ENCODE data around the gene STK40.

STK40 gene

GRCh38 chr1:36307601-36308330 lies 78.0 kb downstream of the STK40 start:
- DNase-seq = no peak

GRCh38 chr1:36306902-36307456 lies 78.7 kb downstream of the STK40 start:
- peak; percentile 91 to 96 for DNase-seq

DNA sequence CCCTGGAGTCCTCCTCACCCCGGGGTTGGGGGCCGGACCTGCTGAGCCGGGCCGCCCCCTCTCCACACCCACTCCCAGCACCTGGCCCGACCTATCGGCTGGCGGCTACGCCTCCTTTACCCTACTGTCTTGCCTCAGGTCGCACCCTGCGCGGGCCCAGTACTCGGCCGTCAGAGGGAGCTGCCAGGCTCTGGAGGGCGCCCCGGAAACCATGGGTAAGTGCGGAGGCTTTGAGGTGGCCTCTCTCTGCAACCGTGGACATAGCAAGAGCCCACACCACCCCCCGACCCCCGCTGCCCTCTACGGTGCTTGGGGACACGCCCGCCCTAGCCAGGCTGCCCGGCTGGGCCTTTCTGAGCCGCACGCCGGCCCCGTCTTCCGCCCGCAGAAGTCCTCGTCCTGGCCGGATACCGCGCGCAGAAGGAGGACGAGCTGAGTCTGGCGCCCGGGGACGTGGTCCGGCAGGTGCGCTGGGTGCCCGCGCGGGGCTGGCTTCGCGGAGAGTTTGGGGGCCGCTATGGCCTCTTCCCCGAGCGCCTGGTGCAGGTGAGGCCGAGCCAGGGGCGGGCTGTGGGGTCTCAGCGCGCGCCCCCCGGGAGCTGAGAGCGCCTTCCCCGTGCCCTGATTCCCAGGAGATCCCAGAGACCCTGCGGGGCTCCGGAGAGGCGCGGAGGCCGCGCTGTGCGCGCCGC lies 79.4 kb downstream of the STK40 start, which contains the start of gene SH3D21:
Gene SH3D21 (plus strand): TSS at position 159 of the 692 bp plus-strand sequence. CDS start 53 bp downstream, at position 212.
- DNase-seq = peak; percentile 33 to 62

GRCh38 chr1:36305915-36306209 lies 79.9 kb downstream of the STK40 start:
- no peak for DNase-seq

GRCh38 chr1:36304970-36305914 lies 80.5 kb downstream of the STK40 start:
- DNase-seq = no peak

- DNase-seq = peak in 1 of 2 donors; percentile 28
Observed at GRCh38 chr1:36304521-36304920, 81.2 kb downstream of the STK40 start.

DNA sequence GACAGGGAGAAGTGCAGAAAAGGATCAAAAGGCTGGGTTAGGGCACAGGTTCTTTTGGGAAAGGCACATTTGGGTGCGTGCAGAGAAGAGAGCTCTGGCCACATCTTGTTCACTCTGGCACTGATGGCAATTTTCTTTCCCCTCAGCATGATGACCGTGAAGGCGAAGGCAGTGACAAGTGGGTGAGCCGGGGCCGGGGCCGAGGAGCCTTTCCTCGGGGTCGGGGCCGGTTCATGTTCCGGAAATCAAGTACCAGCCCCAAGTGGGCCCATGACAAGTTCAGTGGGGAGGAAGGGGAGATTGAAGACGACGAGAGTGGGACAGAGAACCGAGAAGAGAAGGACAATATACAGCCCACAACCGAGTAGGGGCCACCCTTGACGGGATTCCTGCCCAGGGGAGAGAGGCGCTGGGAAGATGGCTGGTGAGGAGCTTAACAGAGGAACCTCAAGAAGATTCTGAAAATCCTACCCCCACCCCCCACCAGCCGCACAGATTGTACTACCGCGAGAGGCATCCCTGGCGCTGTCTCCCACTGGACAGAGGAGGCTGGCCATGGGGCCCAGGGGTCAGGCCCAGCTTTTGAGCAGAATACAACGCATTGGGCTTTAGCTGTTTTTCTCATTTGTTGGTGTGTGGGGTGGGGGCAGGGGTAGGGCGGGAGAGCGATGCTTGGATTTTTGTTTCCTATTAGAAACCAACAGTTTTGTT lies 81.9 kb downstream of the STK40 start:
- DNase-seq = no peak

DNA sequence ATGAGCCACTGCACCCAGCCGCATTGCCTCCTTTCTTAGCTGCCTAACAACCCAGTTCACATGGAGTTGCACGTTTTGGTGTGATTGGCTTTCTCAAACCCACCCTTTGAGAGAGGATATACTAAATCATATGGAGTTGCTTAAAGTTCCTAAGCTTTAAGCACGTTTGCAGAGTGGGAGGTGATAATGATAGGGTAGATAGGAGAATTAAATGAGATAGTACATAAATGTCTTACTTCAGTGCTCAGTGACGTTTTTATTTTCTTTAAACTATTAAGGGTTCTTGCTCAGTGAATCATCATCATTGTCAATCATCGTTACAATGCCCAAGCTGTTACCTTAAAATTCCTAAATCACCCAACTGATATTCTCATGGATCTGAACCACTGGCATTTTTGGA lies 82.5 kb downstream of the STK40 start:
- no peak for DNase-seq

GRCh38 chr1:36301220-36301619 lies 84.5 kb downstream of the STK40 start:
- no peak for DNase-seq

GRCh38 chr1:36300526-36300925 lies 85.2 kb downstream of the STK40 start:
- no peak for DNase-seq

- DNase-seq = no peak
Observed at GRCh38 chr1:36298640-36299039, 87.1 kb downstream of the STK40 start.

DNA sequence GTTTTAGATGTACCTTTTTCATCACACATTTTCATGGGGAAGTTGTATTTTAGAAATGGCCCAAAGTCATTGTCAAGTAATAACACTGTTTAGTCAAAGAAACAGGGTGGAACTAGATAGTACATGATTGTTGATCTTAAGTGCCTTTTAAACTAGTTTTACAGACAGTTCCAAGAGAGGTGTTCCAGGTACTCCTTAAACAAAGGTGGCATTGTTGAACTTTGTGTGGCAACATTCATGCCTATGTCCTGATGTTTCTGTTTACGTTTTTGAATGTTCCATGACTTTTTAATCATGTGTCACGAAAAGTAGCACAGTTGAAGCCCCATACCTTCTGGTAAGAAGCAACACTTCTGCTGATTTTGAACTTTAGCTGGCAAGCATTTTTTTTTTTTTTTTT lies 88.7 kb downstream of the STK40 start:
- no peak for DNase-seq

GRCh38 chr1:36295390-36295789 lies 90.3 kb downstream of the STK40 start:
- no peak for DNase-seq

Measured in CD4-positive, alpha-beta T cell treated with Interferon alpha-2 for 1 hour (primary cell).